DOHH2 (cell line): ENCODE results near the gene COLEC11.

Source experiments
- CTCF ChIP-seq: fragments of 200-600 bp; sonication (generic); IDR thresholded peaks from one replicate; pipeline ENCODE4 v1.5.1; 2014; ENCODE audit warnings: antibody characterized with exemption, mild to moderate bottlenecking, low read depth, low read length; ENCODE audit not compliant: poor library complexity, severe bottlenecking
- EZH2phosphoT487 ChIP-seq: fragments of 200-600 bp; sonication (generic); IDR thresholded peaks from 2 replicates; pipeline ENCODE4 v1.6.1; 2017; ENCODE audit warnings: borderline replicate concordance, mild to moderate bottlenecking, antibody characterized with exemption, low read length, moderate library complexity, mixed read lengths

- TF ChIP-seq CTCF (no peak), EZH2phosphoT487 (no peak)
These were observed 41.8 kb downstream of the COLEC11 start for GRCh38 chr2:3636586-3637310.
